GM04504 (cell line): ENCODE measurements around the gene NISCH.
"Not testable (repeated sequence)": the region's sequence is repeated elsewhere in the genome, so short reads cannot be mapped to it uniquely, and the experiment has no call there.

Source experiments
- DNase-seq: peaks from one replicate; pipeline ENCODE4 v3.0.0-alpha.2; 2012; ENCODE audit warnings: low read depth

Gene NISCH

GRCh38 chr3:52515192-52515591 is 59.8 kb downstream of the NISCH start:
- no peak for DNase-seq

- DNase-seq: no peak
Observed at GRCh38 chr3:52516509-52517195, 61.2 kb downstream of the NISCH start.

GRCh38 chr3:52517796-52518722 is 62.7 kb downstream of the NISCH start:
- DNase-seq: no peak

GRCh38 chr3:52518723-52519444 is 63.5 kb downstream of the NISCH start:
- no peak for DNase-seq

- DNase-seq: no peak
Observed at GRCh38 chr3:52519445-52520140, 64.2 kb downstream of the NISCH start.

- no peak for DNase-seq
Observed at GRCh38 chr3:52520141-52520667, 64.8 kb downstream of the NISCH start.

- DNase-seq: no peak
Observed at GRCh38 chr3:52520716-52521487, 65.5 kb downstream of the NISCH start.

- DNase-seq: no peak
Observed at GRCh38 chr3:52521488-52521824, 66.1 kb downstream of the NISCH start.

- DNase-seq: no peak
Observed at GRCh38 chr3:52521881-52522650, 66.7 kb downstream of the NISCH start.

- no peak for DNase-seq
Observed at GRCh38 chr3:52522651-52523251, 67.3 kb downstream of the NISCH start.

GRCh38 chr3:52523386-52524257 is 68.2 kb downstream of the NISCH start:
- DNase-seq: no peak

GRCh38 chr3:52524258-52524751 is 68.9 kb downstream of the NISCH start:
- DNase-seq: no peak

- DNase-seq: no peak
Observed at GRCh38 chr3:52524752-52525679, 69.6 kb downstream of the NISCH start.

GRCh38 chr3:52525680-52526561 is 70.5 kb downstream of the NISCH start:
- DNase-seq: no peak

- not testable (repeated sequence) for DNase-seq
Observed at GRCh38 chr3:52526671-52527038, 71.3 kb downstream of the NISCH start.

GRCh38 chr3:52527039-52527731 is 71.8 kb downstream of the NISCH start:
- no peak for DNase-seq
